ENCODE data around the gene ATP2A1.

GRCh38 chr16:28865001-28865688, 13.1 kb upstream of the ATP2A1 start:
- no peak for TF ChIP-seq CTCF (IDR thresholded peaks at IDR 0.05)
- no peak for TF ChIP-seq EZH2phosphoT487 (IDR thresholded peaks at IDR 0.05)

Data from neural progenitor cell (in vitro differentiated cells).